SU-DHL-6 (cell line): ENCODE measurements around the gene FAM20C.

Experiments
- H2AFZ ChIP-seq: fragments of 200-600 bp; sonication (generic); 2 replicates; pipeline ENCODE4 v1.6.1; 2014; ENCODE audit warnings: low read depth, mild to moderate bottlenecking, moderate library complexity, mixed read lengths, antibody characterized with exemption, low read length; ENCODE audit not compliant: severe bottlenecking
- H3F3A ChIP-seq: fragments of 200-600 bp; shearing (Covaris generic); 2 replicates; pipeline ENCODE4 v1.6.0; 2016; ENCODE audit warnings: antibody characterized with exemption, mild to moderate bottlenecking; ENCODE audit not compliant: insufficient read depth
- H3K27ac ChIP-seq: fragments of 200-600 bp; sonication (generic); 2 replicates; pipeline ENCODE4 v1.5.1; 2016; ENCODE audit warnings: low read depth, mild to moderate bottlenecking, low read length, moderate library complexity, mixed read lengths
- H3K27me3 ChIP-seq: fragments of 200-600 bp; sonication (generic), shearing (Covaris generic); 2 replicates; pipeline ENCODE4 v1.6.0; 2014; ENCODE audit warnings: mild to moderate bottlenecking, low read length
- H3K36me3 ChIP-seq: fragments of 200-600 bp; sonication (generic); 2 replicates; pipeline ENCODE4 v1.6.1; 2014; ENCODE audit warnings: mild to moderate bottlenecking, low read length, mixed read lengths
- H3K4me2 ChIP-seq: fragments of 300-600, 200-600 bp; shearing (Covaris generic), sonication (generic); 2 replicates; pipeline ENCODE4 v1.6.0; 2014; ENCODE audit warnings: low read length, low read depth, mild to moderate bottlenecking; ENCODE audit not compliant: poor library complexity, severe bottlenecking
- H3K4me3 ChIP-seq: fragments of 200-600 bp; sonication (generic); 2 replicates; pipeline ENCODE4 v1.5.1; 2014; ENCODE audit warnings: antibody characterized with exemption, low read length, mild to moderate bottlenecking, mixed read lengths; ENCODE audit not compliant: insufficient read depth, poor library complexity, severe bottlenecking
- H3K79me2 ChIP-seq: fragments of 200-600 bp; sonication (generic); 2 replicates; pipeline ENCODE4 v1.6.1; 2014; ENCODE audit warnings: mild to moderate bottlenecking, low read length, moderate library complexity; ENCODE audit not compliant: insufficient read depth
- H3K9ac ChIP-seq: fragments of 200-600 bp; sonication (generic); 2 replicates; pipeline ENCODE4 v1.7.0; 2014; ENCODE audit warnings: mild to moderate bottlenecking, low read length
- H3K9me2 ChIP-seq: fragments of 200-600 bp; sonication (generic); replicated peaks from 2 replicates; pipeline ENCODE4 v1.6.1; 2014; ENCODE audit warnings: low read length; ENCODE audit not compliant: insufficient read depth
- H3K9me3 ChIP-seq: fragments of 200-600 bp; sonication (generic); 2 replicates; pipeline ENCODE4 v1.6.1; 2014; ENCODE audit warnings: low read length, mixed read lengths; ENCODE audit not compliant: insufficient read depth
- H4K20me1 ChIP-seq: fragments of 200-600 bp; sonication (generic); 2 replicates; pipeline ENCODE4 v1.6.1; 2014; ENCODE audit warnings: low read depth, mild to moderate bottlenecking, antibody characterized with exemption, low read length, moderate library complexity, mixed read lengths
- EZH2phosphoT487 ChIP-seq: fragments of 200-600 bp; sonication (generic), shearing (Covaris generic); conservative IDR thresholded peaks from 2 replicates; pipeline ENCODE4 v1.6.1; 2018; ENCODE audit warnings: mild to moderate bottlenecking, antibody characterized with exemption, low read length, moderate library complexity, mixed read lengths
- TF ChIP-seq, protein P1 (sequence below): fragments of 200-600 bp; sonication (generic); IDR thresholded peaks from one replicate; pipeline ENCODE4 v1.5.1; 2017; ENCODE audit warnings: antibody characterized with exemption, mild to moderate bottlenecking, low read length, moderate library complexity; ENCODE audit not compliant: insufficient read depth, poor library complexity, severe bottlenecking

The FAM20C gene

DNA sequence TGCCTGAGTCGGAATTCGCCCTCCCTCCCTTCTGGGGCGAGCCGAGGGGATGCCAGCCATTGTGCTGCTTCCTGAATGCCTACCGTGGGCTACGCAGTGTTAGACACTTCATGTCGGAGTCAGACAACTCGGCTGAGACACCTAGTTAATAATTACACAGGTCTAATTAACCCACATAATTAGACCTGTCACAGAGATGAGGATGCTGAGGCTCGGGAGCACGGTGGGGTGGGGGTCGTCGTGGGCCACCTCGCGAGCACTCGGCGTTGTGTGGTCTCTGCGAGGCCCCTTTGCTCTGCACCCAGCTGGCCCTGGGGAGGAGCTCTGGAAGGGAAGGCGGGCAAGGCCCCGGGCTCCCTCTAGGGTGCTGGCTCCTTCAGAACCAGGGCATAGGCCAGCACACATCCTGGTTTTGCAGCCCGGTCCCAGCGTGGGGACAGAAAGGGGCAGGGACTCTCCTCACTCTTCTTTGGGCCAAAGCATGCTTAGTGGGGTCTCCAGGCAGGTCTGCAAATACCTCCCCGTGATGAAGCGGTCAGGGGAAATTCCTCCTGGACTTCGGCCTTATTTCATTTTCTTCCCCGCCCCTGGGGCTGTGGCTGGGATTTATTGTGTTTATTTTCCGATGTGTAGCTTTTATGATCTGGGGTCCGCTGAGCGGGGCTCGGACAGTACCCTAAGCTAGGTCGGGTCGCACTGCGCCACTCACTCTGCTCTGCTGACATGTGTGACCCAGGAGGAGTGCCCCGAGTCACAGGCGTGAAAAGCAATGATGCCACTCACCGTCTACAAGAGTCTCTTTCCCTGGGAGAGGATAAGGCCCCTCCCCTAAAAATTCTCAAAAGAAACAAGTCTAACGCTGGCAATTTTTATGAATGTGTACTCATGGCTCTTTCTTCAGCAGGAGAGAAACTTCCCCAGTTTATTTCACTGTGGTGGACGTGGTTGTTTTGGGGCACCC lies 92.7 kb downstream of the FAM20C start:
- Histone ChIP-seq H3K4me3 (no peak overlapping the region), H3K4me2 (no peak overlapping the region), H4K20me1 (no peaks in the 10 kb centered on the region), H3K9me3 (peaks cover 5% of the 10 kb centered on the region; the same call in 1 of the 2 replicates), H3K9me2 (no peaks in the 10 kb centered on the region), H3K36me3 (no peaks in the 10 kb centered on the region), H3K27ac (no peak overlapping the region), H3F3A (no peaks in the 10 kb centered on the region), H3K27me3 (no peaks in the 10 kb centered on the region), H3K9ac (no peak overlapping the region), H2AFZ (no peak overlapping the region), H3K79me2 (no peaks in the 10 kb centered on the region)
- no peak for TF ChIP-seq EZH2phosphoT487
- TF ChIP-seq, protein P1, sequence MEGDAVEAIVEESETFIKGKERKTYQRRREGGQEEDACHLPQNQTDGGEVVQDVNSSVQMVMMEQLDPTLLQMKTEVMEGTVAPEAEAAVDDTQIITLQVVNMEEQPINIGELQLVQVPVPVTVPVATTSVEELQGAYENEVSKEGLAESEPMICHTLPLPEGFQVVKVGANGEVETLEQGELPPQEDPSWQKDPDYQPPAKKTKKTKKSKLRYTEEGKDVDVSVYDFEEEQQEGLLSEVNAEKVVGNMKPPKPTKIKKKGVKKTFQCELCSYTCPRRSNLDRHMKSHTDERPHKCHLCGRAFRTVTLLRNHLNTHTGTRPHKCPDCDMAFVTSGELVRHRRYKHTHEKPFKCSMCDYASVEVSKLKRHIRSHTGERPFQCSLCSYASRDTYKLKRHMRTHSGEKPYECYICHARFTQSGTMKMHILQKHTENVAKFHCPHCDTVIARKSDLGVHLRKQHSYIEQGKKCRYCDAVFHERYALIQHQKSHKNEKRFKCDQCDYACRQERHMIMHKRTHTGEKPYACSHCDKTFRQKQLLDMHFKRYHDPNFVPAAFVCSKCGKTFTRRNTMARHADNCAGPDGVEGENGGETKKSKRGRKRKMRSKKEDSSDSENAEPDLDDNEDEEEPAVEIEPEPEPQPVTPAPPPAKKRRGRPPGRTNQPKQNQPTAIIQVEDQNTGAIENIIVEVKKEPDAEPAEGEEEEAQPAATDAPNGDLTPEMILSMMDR, result no peak

DNA sequence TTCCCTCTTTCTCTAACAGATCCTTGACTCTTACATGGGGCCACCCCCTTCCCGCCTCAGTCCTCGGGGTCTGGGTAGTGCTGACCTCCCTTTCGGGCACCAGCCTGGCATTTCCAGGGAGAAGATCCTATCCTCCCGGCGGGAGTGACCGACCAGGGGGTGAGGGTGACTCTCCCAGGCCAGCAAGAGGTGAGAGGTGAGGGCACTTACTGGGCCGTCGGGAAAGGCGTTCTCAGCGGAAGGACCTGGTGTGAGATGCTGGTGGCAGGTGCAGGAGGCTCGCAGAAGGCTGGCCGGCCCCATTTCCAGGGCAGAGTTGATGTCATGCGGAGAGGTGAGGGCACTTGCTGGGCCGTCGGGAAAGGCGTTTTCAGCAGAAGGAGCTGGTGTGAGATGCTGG lies 93.4 kb downstream of the FAM20C start:
- Histone ChIP-seq H3K79me2 (no peaks in the 10 kb centered on the region), H3K36me3 (no peaks in the 10 kb centered on the region), H3K9ac (no peak overlapping the region), H2AFZ (no peak overlapping the region), H3K9me2 (no peaks in the 10 kb centered on the region), H3K4me3 (no peak overlapping the region), H3K9me3 (peaks cover 5% of the 10 kb centered on the region; the same call in 1 of the 2 replicates), H3K27ac (no peak overlapping the region), H4K20me1 (no peaks in the 10 kb centered on the region), H3F3A (no peaks in the 10 kb centered on the region), H3K4me2 (no peak overlapping the region), H3K27me3 (no peaks in the 10 kb centered on the region)
- no peak for TF ChIP-seq EZH2phosphoT487
- TF ChIP-seq, protein P1, result no peak

DNA sequence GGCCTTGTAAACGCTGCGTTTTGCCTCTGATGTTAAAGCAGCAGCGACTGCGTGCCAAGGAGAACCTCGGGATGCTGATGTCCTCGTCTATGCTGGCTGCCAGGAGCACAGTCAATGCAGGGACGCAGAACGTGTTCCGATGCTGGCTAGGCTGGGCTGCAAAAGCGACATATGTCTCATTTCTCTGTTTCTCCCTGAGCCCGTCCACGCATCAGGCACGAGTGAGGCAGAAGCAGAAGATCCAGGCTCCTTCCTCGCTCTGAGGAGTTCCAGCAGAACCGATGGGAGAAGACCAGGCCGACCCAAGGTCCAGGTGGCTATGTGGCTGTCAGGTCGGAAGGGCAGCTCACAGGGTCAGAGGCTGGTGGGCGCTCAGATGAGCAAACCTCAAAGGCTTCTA lies 93.9 kb downstream of the FAM20C start:
- Histone ChIP-seq H3F3A (no peaks in the 10 kb centered on the region), H3K4me2 (no peak overlapping the region), H3K79me2 (no peaks in the 10 kb centered on the region), H3K27me3 (no peaks in the 10 kb centered on the region), H4K20me1 (no peaks in the 10 kb centered on the region), H3K36me3 (no peaks in the 10 kb centered on the region), H3K4me3 (no peak overlapping the region), H2AFZ (no peak overlapping the region), H3K9ac (no peak overlapping the region), H3K27ac (no peak overlapping the region), H3K9me2 (no peaks in the 10 kb centered on the region), H3K9me3 (peaks cover 4% of the 10 kb centered on the region; the same call in 1 of the 2 replicates)
- TF ChIP-seq, protein P1, result no peak
- no peak for TF ChIP-seq EZH2phosphoT487
